Common myeloid progenitor, CD34-positive (primary cell): Measurements from ENCODE around the gene DPYD.
"Not testable (repeated sequence)": the region's sequence is repeated elsewhere in the genome, so short reads cannot be mapped to it uniquely, and the experiment has no call there.

Source experiments
- CTCF ChIA-PET: fragments of 350-600 bp; sonication (Branson Sonifier 250); formaldehyde crosslinking; loops from one replicate; lab custom pipeline; 2021; ENCODE audit warnings: antibody characterized with exemption; lab: Charles Lee
- POLR2A ChIA-PET: fragments of 350-600 bp; sonication (Branson Sonifier 250); formaldehyde crosslinking; loops from one replicate; lab custom pipeline; 2021; ENCODE audit warnings: antibody characterized with exemption; lab: Charles Lee
- DNase-seq, 3 donors: peaks; one replicate each; pipeline versions ENCODE4 v3.0.0 to v3.0.0-alpha.2; 2013
- H3K27ac ChIP-seq, 2 experiments: 1 replicate in 1 of 2; 2 replicates in 1 of 2; pipeline ENCODE4 v1.7.0; 2013; ENCODE audit warnings: inconsistent platforms in 2 of 2, low read length in 2 of 2, mild to moderate bottlenecking in 2 of 2, low read depth in 1 of 2, moderate library complexity in 1 of 2; ENCODE audit not compliant: severe bottlenecking in 2 of 2, insufficient read depth in 1 of 2, poor library complexity in 1 of 2
- H3K27me3 ChIP-seq, 5 experiments: replicated peaks in 2 of 5; 1 replicate in 3 of 5; 2 replicates in 2 of 5; pipeline versions ENCODE4 v1.6.1 to v1.7.0; 2013; ENCODE audit warnings: low read length in 4 of 5, mild to moderate bottlenecking in 2 of 5, moderate library complexity in 2 of 5, inconsistent platforms in 1 of 5; ENCODE audit not compliant: insufficient read depth in 5 of 5, control insufficient read depth in 4 of 5
- H3K36me3 ChIP-seq, 4 experiments: 1 replicate in 2 of 4; 2 replicates in 2 of 4; pipeline versions ENCODE4 v1.6.1 to v1.7.0; 2013; ENCODE audit warnings: low read length in 3 of 4, control low read depth in 1 of 4, mild to moderate bottlenecking in 1 of 4; ENCODE audit not compliant: control insufficient read depth in 4 of 4, insufficient read depth in 4 of 4
- H3K4me1 ChIP-seq, 4 experiments: 1 replicate in 3 of 4; 2 replicates in 1 of 4; pipeline versions ENCODE4 v1.6.1 to v1.7.1; 2013; ENCODE audit warnings: low read length in 3 of 4, mild to moderate bottlenecking in 3 of 4, control low read depth in 1 of 4, inconsistent platforms in 1 of 4, moderate library complexity in 1 of 4; ENCODE audit not compliant: control insufficient read depth in 4 of 4, insufficient read depth in 4 of 4; ENCODE audit errors: control extremely low read depth in 1 of 4
- H3K4me3 ChIP-seq, 7 experiments: 1 replicate in 4 of 7; 2 replicates in 3 of 7; pipeline versions ENCODE4 v1.5.1 to v1.7.0; 2013; ENCODE audit warnings: mild to moderate bottlenecking in 7 of 7, low read length in 6 of 7, moderate library complexity in 6 of 7, inconsistent platforms in 2 of 7, low read depth in 2 of 7, control low read depth in 1 of 7; ENCODE audit not compliant: insufficient read depth in 4 of 7, control insufficient read depth in 1 of 7; ENCODE audit errors: extremely low read depth in 1 of 7
- H3K9me3 ChIP-seq, 5 experiments: 1 replicate in 4 of 5; 2 replicates in 1 of 5; pipeline versions ENCODE4 v1.6.1 to v1.7.1; 2013; ENCODE audit warnings: low read length in 4 of 5, mild to moderate bottlenecking in 2 of 5, inconsistent platforms in 1 of 5, low read depth in 1 of 5, moderate library complexity in 1 of 5; ENCODE audit not compliant: control insufficient read depth in 4 of 5, insufficient read depth in 2 of 5; ENCODE audit errors: control extremely low read depth in 1 of 5
- WGBS: methylation state at CpG from one replicate; pipeline ENCODE4 v1.1.5; 2013; ENCODE audit not compliant: insufficient coverage; 5-methylcytosine and 5-hydroxymethylcytosine counted together

Gene DPYD

DNA sequence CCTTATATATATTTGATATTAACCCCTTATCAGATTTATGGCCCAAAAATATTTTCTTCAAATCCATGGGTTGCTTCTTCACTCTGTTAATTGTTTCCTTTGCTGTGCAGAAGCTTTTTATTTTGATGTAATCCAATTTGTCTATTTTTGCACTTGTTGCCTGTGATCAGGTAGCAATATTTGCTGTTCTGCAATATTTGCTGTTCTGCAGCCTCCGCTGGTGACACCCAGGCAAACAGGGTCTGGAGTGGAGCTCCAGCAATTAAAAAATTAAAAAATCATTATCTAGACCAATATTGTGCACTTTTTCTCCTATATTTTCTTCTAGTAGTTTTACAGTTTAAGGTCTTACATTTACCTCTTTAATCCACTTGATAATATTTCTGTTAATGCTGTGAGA lies 564.5 kb downstream of the DPYD start:
- no peak overlapping the region for H3K27ac ChIP-seq
- no peaks in the 10 kb centered on the region for H3K27me3 ChIP-seq
- POLR2A ChIA-PET, result no interaction called here
- 100% methylated on average over 1 of the region's 1 CpG for WGBS
- peaks cover 0 to 9% (median 3%) of the 10 kb centered on the region in 4 experiments for H3K36me3 ChIP-seq
- no peaks in the 10 kb centered on the region for H3K4me1 ChIP-seq
- H3K4me3 ChIP-seq, result no peak overlapping the region
- no peak for DNase-seq
- CTCF ChIA-PET, result no interaction called here
- H3K9me3 ChIP-seq, result peaks cover 0 to 11% (median 7%) of the 10 kb centered on the region in 5 experiments

DNA sequence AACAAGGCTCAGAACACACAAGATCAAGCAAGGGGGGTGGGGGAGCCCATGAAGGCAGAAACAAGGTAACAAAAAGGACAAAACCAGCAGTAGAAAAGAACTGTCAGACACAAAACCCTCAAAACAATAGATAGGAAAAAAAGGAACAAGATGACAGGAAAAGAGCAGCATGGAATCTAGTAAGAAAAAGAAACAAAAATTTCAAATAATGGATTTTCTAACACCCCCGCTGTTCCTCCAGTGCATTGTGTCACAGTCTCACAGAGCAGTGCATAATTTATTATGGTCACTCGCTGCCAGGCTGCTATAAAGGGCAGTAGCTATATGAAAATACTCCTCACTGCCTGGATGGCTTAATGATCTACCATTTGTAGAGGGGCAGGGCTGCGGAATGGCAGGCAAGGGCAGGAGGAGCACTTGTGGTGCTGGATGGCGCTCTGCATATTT lies 567.9 kb downstream of the DPYD start:
- Histone ChIP-seq H3K4me3 (no peak overlapping the region), H3K27me3 (no peaks in the 10 kb centered on the region), H3K9me3 (peaks cover 0 to 7% (median 3%) of the 10 kb centered on the region in 5 experiments), H3K36me3 (peaks cover 0 to 4% (median 2%) of the 10 kb centered on the region in 4 experiments), H3K27ac (no peak overlapping the region), H3K4me1 (no peaks in the 10 kb centered on the region)
- DNase-seq, result no peak
- CTCF ChIA-PET, result no interaction called here
- POLR2A ChIA-PET, result no interaction called here
- WGBS, result 100% methylated on average over 3 of the region's 4 CpGs

DNA sequence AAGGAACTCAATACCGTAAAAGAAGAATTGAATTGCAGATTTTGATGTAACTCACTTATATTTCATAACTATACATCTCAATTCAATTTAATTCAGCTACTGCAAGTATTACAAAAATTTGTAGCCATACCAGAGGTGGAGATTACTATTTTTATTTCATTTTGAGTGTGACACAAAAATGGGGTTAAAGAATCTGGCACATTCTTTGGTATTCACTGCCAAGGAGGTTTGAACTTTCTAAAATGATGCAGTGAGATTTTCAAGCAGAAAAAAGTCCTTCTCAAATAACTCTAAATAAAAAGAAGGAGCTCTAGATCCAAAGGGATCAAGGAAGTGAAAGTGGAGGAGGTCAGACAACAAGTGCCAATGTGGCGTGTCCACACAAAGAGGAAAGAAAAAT lies 569.0 kb downstream of the DPYD start:
- H3K27ac ChIP-seq, result no peak overlapping the region
- H3K4me3 ChIP-seq, result no peak overlapping the region
- no peaks in the 10 kb centered on the region for H3K9me3 ChIP-seq
- ChIA-PET CTCF (interaction anchor here (0.7 kb wide), 1 partner anchor 111 kb away, joined by 3 read pairs; no protein-coding TSS in a partner anchor), POLR2A (no interaction called here)
- WGBS, result no CpG with 5 or more reads among the region's 2 CpGs
- no peaks in the 10 kb centered on the region for H3K27me3 ChIP-seq
- H3K4me1 ChIP-seq, result no peaks in the 10 kb centered on the region
- H3K36me3 ChIP-seq, result no peaks in the 10 kb centered on the region
- no peak for DNase-seq

DNA sequence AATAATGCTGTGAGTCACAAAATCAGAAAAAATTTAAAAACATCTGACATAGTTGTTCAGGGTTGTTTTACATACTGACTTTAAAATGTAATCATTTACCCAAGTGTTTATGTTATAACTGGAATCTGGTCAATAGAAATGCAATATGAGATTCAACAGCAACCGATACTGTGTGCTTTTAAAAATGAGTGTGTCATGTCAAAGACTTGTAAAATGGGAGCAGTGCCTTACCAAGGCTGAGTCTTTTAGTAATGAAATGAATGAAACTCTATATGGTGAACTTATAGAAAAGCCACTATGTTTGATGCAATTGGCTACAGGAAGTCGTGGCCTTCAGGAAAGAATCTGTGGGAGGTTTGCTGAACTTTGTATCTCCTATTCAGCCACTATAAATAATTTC lies 570.2 kb downstream of the DPYD start:
- no peaks in the 10 kb centered on the region for H3K36me3 ChIP-seq
- H3K27me3 ChIP-seq, result no peaks in the 10 kb centered on the region
- no peak overlapping the region for H3K4me3 ChIP-seq
- no peaks in the 10 kb centered on the region for H3K4me1 ChIP-seq
- 100% methylated on average over 2 of the region's 2 CpGs for WGBS
- H3K9me3 ChIP-seq, result no peaks in the 10 kb centered on the region
- ChIA-PET CTCF (no interaction called here), POLR2A (no interaction called here)
- DNase-seq, result no peak
- no peak overlapping the region for H3K27ac ChIP-seq

DNA sequence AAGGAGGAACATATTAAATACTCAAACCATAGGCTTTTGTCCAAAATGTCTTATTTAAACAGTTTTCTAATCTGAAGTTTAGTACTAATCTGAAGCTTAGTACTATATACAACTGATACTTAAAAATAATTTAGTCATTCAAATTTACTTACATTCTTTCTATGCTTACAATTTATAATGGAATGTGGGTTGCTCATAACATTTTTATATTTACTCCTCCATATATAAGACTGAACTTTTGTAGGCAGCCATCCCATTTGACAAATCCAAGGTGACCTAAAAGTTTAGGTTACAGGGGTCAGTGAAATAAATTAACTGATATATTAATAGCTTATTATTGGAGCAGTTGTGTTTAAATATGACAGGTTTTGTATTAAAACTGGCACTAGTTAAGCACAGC lies 570.6 kb downstream of the DPYD start:
- ChIA-PET CTCF (no interaction called here), POLR2A (no interaction called here)
- no peaks in the 10 kb centered on the region for H3K4me1 ChIP-seq
- no peaks in the 10 kb centered on the region for H3K27me3 ChIP-seq
- H3K36me3 ChIP-seq, result no peaks in the 10 kb centered on the region
- no peak for DNase-seq
- no peaks in the 10 kb centered on the region for H3K9me3 ChIP-seq
- H3K4me3 ChIP-seq, result no peak overlapping the region
- H3K27ac ChIP-seq, result no peak overlapping the region

DNA sequence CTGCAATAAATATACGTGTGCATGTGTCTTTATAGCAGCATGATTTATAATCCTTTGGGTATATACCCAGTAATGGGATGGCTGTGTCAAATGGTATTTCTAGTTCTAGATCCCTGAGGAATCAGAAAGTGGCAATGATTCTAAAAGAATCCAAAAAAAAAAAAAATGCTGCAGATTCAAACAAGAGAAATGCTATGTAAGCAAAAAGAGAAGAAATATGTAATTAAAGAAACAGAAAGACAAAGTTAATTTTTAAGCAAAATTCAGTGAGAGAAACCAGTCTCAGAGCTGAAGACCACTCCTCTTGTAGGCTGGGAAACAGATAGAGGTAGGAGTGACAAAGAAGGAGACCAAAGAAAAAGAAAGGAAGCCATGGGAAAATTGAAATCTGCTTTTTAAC lies 571.0 kb downstream of the DPYD start:
- POLR2A ChIA-PET, H3K27me3 ChIP-seq, DNase-seq, H3K4me1 ChIP-seq, H3K4me3 ChIP-seq, CTCF ChIA-PET, H3K27ac ChIP-seq, H3K36me3 ChIP-seq, H3K9me3 ChIP-seq: not testable (repeated sequence)
- WGBS, result no CpG with 5 or more reads among the region's 1 CpG

DNA sequence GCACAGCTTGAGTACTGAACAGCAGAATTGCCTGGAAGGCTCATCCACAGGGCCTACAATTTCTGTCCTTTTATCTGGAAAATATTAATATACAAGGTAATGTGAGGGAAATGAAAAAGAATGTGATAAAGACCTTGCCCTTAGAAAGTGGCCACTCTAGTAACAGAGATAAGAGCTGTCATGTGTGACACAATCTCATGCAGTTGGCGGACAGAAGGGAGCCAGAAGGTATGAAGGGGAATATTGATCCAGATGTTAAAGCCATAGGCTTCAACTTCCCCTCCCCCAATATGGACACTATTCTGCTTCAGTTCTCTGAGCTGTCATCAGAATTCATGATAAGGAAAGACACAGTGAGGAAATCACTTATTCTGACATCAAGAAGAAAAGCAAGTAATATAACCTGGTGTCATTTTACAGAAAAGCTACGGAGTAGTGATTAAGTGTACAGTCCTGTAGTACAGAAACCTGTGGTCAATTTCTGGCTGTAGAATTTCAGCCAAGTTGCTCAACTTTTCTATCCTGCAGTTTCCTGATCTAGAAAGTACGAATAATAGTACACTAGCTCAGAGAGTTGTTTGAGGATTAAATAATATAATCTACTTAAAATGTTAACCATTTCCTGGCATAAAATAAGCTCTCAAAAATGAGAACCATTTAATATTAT lies 572.1 kb downstream of the DPYD start:
- Histone ChIP-seq H3K27me3 (no peaks in the 10 kb centered on the region), H3K9me3 (no peaks in the 10 kb centered on the region), H3K27ac (no peak overlapping the region), H3K4me3 (no peak overlapping the region), H3K4me1 (no peaks in the 10 kb centered on the region), H3K36me3 (no peaks in the 10 kb centered on the region)
- DNase-seq, result no peak
- ChIA-PET CTCF (interaction anchor here (1.3 kb wide), 1 partner anchor 10 kb away, joined by 3 read pairs; no protein-coding TSS in a partner anchor), POLR2A (no interaction called here)
- 100% methylated on average over 1 of the region's 3 CpGs for WGBS
